ENCODE measurements around the gene LKAAEAR1.
A peak's percentile ranks its signal among the peaks of the same experiment; 100 is the strongest.
"Not testable (repeated sequence)": the region's sequence is repeated elsewhere in the genome, so short reads cannot be mapped to it uniquely, and the experiment has no call there.

LKAAEAR1 gene

DNA sequence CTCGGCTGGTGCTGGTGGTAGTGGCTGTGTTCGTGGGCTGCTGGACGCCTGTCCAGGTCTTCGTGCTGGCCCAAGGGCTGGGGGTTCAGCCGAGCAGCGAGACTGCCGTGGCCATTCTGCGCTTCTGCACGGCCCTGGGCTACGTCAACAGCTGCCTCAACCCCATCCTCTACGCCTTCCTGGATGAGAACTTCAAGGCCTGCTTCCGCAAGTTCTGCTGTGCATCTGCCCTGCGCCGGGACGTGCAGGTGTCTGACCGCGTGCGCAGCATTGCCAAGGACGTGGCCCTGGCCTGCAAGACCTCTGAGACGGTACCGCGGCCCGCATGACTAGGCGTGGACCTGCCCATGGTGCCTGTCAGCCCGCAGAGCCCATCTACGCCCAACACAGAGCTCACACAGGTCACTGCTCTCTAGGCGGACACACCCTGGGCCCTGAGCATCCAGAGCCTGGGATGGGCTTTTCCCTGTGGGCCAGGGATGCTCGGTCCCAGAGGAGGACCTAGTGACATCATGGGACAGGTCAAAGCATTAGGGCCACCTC lies 14.3 kb upstream of the LKAAEAR1 start:
- no peak for DNase-seq (ENCODE audit: low read depth)

- DNase-seq (ENCODE audit: low read depth): no peak
These were observed 12.3 kb upstream of the LKAAEAR1 start for GRCh38 chr20:64096535-64096934.

GRCh38 chr20:64095927-64096326 lies 11.7 kb upstream of the LKAAEAR1 start:
- no peak for DNase-seq (ENCODE audit: low read depth)

DNA sequence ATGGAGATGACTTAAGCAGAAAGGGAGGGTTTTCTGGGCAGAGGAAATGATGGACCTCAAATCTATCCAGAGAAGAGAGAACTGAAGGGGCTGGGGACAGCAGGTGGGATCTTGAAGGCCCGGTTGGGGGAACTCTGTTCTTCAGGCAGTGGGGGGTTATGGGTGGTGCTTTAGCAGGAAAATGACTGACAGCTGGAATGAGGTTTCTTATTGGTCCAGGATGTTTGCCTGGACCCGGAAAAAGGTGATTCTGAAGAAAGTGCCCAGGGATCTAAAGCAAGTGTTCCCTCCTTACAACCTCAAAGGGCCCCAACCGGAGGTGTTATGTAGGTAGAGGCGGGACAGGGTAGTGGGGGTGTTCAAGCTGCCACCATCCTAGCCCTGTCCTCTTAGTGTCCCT lies 11.3 kb upstream of the LKAAEAR1 start:
- DNase-seq (ENCODE audit: low read depth): no peak

DNA sequence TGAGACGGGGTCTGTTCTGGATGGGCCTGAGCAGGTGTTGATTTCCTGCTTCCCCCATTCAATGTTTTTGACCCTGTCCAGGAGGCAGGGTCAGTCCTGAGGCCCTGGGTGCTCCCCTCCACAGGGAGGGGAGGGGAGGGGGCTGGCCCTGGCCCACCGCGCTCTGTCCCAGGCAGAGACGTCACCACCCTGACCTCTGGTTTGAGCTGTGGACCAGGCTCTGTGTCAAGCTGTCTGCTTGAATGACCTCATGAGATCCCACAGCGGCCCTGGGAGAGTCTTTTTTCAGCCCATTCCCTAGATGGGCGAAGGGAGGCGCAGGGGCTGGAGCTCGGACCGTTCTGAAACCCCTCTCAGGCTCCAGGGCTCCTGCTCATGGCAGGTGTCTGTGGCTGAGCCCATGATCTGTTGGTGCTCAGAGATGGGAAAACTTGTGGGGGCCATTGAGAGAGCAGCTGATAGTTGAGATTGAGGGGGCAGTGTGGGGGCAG lies 8.9 kb upstream of the LKAAEAR1 start:
- DNase-seq (ENCODE audit: low read depth): no peak

GRCh38 chr20:64092258-64093012 lies 8.2 kb upstream of the LKAAEAR1 start:
- DNase-seq (ENCODE audit: low read depth): no peak

- DNase-seq (ENCODE audit: low read depth): no peak
These were observed 7.6 kb upstream of the LKAAEAR1 start for GRCh38 chr20:64091770-64092169.

GRCh38 chr20:64091340-64091739 lies 7.1 kb upstream of the LKAAEAR1 start:
- DNase-seq (ENCODE audit: low read depth): no peak

DNA sequence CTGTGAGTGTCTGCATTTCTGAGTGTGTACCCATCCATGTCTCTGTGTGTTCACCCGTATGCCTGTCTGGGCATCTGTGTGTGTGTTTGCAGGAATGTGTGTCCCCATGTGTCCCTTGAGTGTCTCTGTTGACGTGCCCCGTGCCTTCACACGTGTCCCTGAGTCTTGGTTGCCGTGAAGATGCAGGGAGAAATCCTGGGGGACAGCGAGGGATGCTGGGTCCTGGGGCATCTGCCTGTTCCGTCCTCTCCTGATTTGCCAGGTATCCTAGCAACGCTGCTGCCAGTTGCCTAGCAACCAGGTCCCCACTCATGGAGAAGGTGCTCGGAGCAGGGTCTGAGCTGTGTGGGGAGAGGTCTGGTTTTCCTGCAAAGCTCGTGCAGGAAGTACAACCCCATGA lies 6.0 kb upstream of the LKAAEAR1 start:
- DNase-seq (ENCODE audit: low read depth): no peak

- not testable (repeated sequence) for DNase-seq (ENCODE audit: low read depth)
These were observed 4.4 kb upstream of the LKAAEAR1 start for GRCh38 chr20:64088586-64088985.

GRCh38 chr20:64087226-64087825 lies 3.1 kb upstream of the LKAAEAR1 start:
- not testable (repeated sequence) for DNase-seq (ENCODE audit: low read depth)

- DNase-seq (ENCODE audit: low read depth): no peak
These were observed 2.6 kb upstream of the LKAAEAR1 start for GRCh38 chr20:64086801-64087200.

DNA sequence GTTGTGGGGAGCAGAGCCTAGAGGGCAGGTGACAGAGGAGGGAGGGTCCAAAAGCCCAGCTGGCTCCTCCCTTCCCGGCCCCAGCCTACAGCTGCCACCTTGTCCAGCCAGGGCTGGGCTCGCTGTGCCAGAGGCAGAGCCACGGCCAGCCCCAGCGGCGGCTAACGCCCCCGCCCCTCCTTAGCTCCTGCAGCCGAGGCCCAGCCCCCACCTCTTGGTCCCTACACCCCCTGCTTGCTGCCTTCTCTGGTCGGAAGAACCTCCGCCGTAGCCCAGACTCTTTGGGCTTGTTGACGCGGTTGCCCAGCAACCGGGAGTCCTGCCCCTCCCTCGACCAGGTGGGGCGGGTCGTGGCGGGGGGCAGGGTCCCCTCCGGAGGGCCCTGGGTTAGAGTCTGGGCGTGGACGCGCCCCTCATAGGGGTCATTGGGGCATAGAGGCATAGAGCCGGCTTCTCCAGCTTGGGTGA lies 521 bp upstream of the LKAAEAR1 start:
- DNase-seq (ENCODE audit: low read depth): no peak

GRCh38 chr20:64083378-64083803 lies 807 bp downstream of the LKAAEAR1 start:
- DNase-seq (ENCODE audit: low read depth): peak; percentile 53

- DNase-seq (ENCODE audit: low read depth): no peak
These were observed 1.3 kb downstream of the LKAAEAR1 start for GRCh38 chr20:64082820-64083377.

DNA sequence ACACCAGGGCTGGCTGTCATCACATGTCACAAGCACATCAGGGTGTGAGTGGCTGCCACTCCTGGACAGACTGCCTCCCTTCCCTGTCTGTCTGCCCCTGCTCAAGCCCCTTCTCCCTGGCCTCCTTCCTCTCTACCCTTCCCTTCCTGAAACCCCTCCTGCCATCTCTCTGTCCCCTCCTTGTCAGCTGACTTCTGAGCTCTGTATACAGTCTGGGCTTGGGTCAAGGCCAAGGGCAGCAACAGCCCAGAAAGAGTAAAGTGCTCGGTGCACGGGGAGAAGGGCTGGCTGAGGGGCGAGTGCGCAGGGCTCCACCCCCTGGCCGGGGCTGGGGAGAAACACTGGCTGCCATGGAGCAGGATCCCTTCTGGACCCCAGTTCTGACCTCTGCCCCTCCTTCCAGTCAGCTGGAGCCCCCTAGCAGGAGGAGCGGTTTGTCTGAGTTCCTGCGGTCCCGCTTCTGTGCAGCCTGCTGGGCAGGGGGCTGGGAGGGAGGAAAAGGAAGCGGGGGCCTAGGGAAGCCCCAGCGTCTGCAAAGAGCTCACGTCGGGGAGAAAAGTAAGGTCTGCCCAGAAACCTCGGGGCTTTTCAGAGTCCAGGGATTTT lies 2.0 kb downstream of the LKAAEAR1 start:
- no peak for DNase-seq (ENCODE audit: low read depth)

DNA sequence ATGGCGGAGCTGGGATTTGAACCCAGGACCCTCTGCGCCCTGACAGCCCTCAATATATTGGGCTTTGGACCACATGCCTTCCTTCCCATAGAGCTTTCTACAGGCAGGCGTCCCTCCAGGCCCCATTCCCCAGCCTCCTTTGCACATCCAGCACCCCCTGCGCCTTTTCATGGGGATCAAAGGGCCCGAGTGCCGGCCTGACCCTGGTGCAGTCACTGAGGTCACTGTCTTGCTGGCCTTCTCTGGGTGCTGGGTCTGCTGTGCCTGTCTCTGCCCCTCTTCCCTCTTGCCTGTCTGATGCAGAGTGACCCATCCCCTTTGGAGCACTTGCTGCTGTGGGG lies 2.6 kb downstream of the LKAAEAR1 start:
- DNase-seq (ENCODE audit: low read depth): no peak

DNA sequence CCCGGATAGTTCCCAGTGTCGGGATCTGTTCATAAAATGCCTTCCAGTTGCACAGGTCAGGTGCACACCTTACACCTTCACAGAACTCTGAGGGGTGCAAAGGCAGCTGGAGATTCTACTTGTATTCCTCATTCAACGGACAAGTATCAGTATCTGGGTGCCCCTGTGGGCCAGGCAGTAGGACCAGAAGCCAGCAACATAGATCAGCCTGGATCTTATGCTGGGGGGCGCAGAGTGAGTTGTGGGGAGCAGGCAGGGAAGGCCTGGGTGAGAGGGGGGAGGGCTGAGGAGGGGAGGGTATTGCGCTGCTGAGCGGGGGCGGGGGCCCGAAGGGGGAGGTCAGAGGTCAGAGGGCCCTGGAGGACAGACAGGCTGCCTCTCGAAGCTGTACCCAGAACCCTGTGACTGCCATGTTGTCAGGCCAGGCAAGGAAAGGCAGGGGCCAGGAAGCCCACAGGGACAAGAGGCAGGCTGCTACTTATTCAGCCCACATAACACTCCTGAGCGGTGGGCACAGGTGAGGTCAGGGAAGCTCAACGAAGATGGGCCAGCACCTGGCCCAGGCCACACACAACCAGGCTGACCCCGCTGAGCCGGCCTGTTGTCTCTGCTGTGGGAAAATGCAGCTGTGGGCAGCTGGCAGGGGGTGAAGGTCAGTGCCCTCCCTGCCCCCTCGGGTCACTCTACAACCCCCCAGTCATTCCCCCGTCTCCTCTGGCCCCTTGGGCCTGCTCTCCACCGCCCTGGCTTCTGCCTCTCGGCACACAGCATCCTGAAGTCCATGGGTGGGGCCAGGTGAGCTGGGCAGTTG lies 3.2 kb downstream of the LKAAEAR1 start:
- DNase-seq (ENCODE audit: low read depth): no peak

DNA sequence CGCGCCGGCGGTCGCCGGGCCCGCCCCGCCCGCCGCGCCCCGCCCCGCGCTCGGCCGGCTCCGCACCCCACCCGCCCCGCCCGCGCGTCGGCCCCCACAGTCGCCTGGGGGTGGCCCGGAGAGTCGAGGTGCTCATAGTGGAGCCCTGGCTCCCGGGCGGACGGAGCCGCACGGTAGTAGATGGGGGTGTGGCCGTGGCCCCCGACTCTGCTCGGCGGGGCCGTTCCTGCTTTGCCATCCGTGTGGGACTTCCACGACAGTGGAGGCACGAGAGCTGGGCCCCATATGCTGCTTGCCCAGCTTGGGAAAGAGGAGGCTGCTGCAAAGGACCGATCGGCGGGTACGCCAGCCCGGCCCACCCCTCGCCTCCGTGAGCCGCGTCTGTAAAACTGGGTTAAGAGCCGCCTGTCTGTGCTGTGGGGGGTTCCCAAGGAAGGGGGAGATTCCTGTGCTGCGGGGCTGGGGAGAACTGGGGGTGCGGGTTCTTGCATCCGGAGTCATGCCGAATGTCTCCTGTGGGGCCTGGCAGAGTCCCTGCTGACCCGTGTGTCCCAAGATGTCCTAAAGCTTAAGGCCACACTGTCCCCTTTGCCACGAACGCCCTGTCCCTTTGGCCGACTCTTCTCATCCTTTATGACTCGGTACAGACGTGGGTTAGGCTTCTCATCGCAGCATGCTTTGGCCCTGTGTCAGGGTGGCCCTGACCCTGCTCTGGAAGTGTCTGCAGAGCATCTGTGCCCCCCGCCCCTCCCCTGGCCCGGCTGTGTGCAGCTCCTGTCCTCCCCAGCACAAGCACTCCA lies 4.0 kb downstream of the LKAAEAR1 start, which contains the start of gene OPRL1:
Gene OPRL1, plus strand, starts transcription at position 70 of the 800 bp plus-strand sequence. CDS start 12,639 bp downstream, outside the sequence.
- no peak for DNase-seq (ENCODE audit: low read depth)

DNA sequence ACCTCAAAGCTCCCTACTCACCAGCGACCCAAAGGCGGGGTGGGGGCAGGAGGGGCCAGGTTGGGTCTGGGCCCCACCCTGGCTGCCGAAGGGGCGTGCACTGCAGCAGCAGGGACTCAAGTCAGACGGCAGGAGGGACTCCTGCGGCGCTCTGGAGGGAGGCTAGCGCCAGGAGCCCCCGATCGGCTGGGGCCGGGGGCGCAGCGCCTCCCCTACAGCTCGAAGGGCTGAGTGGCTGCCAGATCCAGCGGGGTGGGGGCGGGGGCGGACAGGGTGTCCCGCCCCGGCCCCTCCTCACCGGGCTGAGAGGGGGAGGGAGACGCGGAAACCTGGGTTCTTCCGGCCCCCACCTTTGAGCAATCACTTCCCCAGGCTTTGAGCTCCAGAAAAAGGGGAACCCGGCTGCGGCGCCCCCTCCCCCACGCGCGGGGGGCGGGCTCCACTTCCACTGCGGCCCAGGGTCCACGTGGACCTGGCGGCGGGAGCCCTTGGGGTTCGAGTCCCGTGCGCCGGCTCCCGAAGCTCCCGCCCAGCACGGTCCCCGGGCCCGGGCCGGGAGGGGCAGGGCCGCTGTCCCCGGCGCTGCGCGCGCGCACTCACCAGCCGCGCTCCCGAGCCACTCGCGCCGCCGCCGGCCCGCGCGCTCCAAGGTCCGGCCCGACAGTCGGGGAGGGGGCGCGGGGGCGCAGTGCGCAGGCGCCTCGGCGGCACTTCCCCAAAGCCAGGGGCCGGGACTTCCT lies 4.8 kb downstream of the LKAAEAR1 start, which contains the start of gene RGS19:
Gene RGS19, minus strand, starts transcription at position 246 of the 740 bp plus-strand sequence. CDS start 2,632 bp downstream, outside the sequence.
- peak; percentile 59 for DNase-seq (ENCODE audit: low read depth)

All from activated T-helper 1 cell treated with Interleukin-2 at 50 U/mL for 16 hours (primary cell).